HepG2 (cell line): ENCODE results near the gene SHROOM1. TPM values are rescaled to one million over a fixed set of nuclear protein-coding genes. Genes with fewer than 3 reads are reported as not detected.

ENCODE experiments used
- ATAC-seq: fragments of 200-7000 bp; cut with Tn5 transposase; 3 replicates; pipeline ENCODE4 v1.9.1; 2020; ENCODE audit warnings: mild to moderate bottlenecking, moderate library complexity
- BruUV-seq: library from RNA; stranded (reverse); fragments of 400-500 nt; replicated peaks from 2 replicates; lab custom pipeline; 2021; lab: Mats Ljungman, UMichigan
- CTCF ChIA-PET: fragments of 300-600 bp; formaldehyde crosslinking; extraction: SDS; loops from one replicate; lab custom pipeline; 2021; ENCODE audit warnings: low total read pairs, inconsistent platforms, low intra/inter-chr PET ratio; lab: Yijun Ruan, JAX
- POLR2A ChIA-PET: fragments of 350-600 bp; sonication (Branson Sonifier 250); formaldehyde crosslinking; loops from one replicate; lab custom pipeline; 2020; ENCODE audit warnings: antibody characterized with exemption, inconsistent platforms; lab: Yijun Ruan, JAX
- DNase-seq: peaks from one replicate; pipeline ENCODE4 v3.0.0-alpha.2; 2015; ENCODE audit warnings: low spot score
- FAIRE-seq: peaks from 3 replicates; lab custom pipeline; 2011; peaks lifted over from hg19 to GRCh38; lab: Jason Lieb, UNC
- H2AFZ ChIP-seq: one replicate; pipeline ENCODE4 v1.6.1; 2011; ENCODE audit warnings: low read length, inconsistent platforms
- H3K27ac ChIP-seq: fragments of 300-600 bp; 3 replicates; pipeline ENCODE4 v1.8.0; 2011; ENCODE audit warnings: mixed run types, mild to moderate bottlenecking, mixed read lengths, low read length, inconsistent platforms; ENCODE audit not compliant: insufficient read depth; ENCODE audit errors: extremely low read length
- H3K27me3 ChIP-seq, 2 experiments: fragments of 200-600 bp in 1 of 2; 2 replicates in 1 of 2; 3 replicates in 1 of 2; pipeline versions ENCODE4 v1.6.0 to v1.8.0; 2011; ENCODE audit warnings: low read length in 2 of 2, mild to moderate bottlenecking in 2 of 2, moderate library complexity in 2 of 2, inconsistent platforms in 1 of 2; ENCODE audit not compliant: insufficient read depth in 2 of 2, control insufficient read depth in 1 of 2
- H3K36me3 ChIP-seq, 2 experiments: fragments of 200-600 bp in 1 of 2; replicated peaks in 1 of 2; 2 replicates in 1 of 2; 3 replicates in 1 of 2; pipeline versions ENCODE4 v1.5.1 to v1.8.0; 2011; ENCODE audit warnings: low read length in 2 of 2, inconsistent platforms in 1 of 2; ENCODE audit not compliant: insufficient read depth in 2 of 2, control insufficient read depth in 1 of 2
- H3K4me1 ChIP-seq: 2 replicates; pipeline ENCODE4 v1.5.1; 2012; ENCODE audit warnings: low read length, inconsistent platforms; ENCODE audit not compliant: insufficient read depth
- H3K4me2 ChIP-seq: 2 replicates; pipeline ENCODE4 v1.6.0; 2011; ENCODE audit warnings: low read depth, low read length, inconsistent platforms
- H3K4me3 ChIP-seq, 3 experiments: fragments of 200-600 bp in 1 of 3; sonication (generic), shearing (Covaris generic) in 1 of 3; replicated peaks in 1 of 3; 2 replicates each; pipeline ENCODE4 v1.5.1; 2011 to 2016; ENCODE audit warnings: low read length in 3 of 3, inconsistent platforms in 2 of 3, low read depth in 2 of 3, mild to moderate bottlenecking in 2 of 3, control low read depth in 1 of 3, mixed read lengths in 1 of 3; ENCODE audit not compliant: insufficient read depth in 1 of 3
- H3K79me2 ChIP-seq: one replicate; pipeline ENCODE4 v1.6.1; 2011; ENCODE audit warnings: low read length, inconsistent platforms; ENCODE audit not compliant: insufficient read depth
- H3K9ac ChIP-seq: 2 replicates; pipeline ENCODE4 v1.6.0; 2011; ENCODE audit warnings: mild to moderate bottlenecking, low read depth, low read length, inconsistent platforms; ENCODE audit not compliant: insufficient read depth
- H3K9me3 ChIP-seq: 2 replicates; pipeline ENCODE4 v1.5.1; 2012; ENCODE audit warnings: mild to moderate bottlenecking, low read length
- H4K20me1 ChIP-seq: 2 replicates; pipeline ENCODE4 v1.6.0; 2011; ENCODE audit warnings: inconsistent platforms, mild to moderate bottlenecking, low read length, moderate library complexity; ENCODE audit not compliant: insufficient read depth
- ELF1 ChIP-seq: sonication (generic); formaldehyde crosslinking; IDR thresholded peaks from 2 replicates; pipeline ENCODE4 v1.4.0; 2020; ENCODE audit warnings: missing genetic modification reagents
- MAZ ChIP-seq, 2 experiments: sonication (generic) in 1 of 2; formaldehyde crosslinking in 1 of 2; IDR thresholded peaks; 2 replicates each; pipeline versions ENCODE4 v1.5.0 to v1.6.1; 2012 to 2020; ENCODE audit warnings: low read depth in 2 of 2, mild to moderate bottlenecking in 2 of 2, borderline replicate concordance in 1 of 2, improper control_type of control experiment in 1 of 2, low read length in 1 of 2, missing genetic modification reagents in 1 of 2, moderate library complexity in 1 of 2
- SAP130 ChIP-seq: IDR thresholded peaks from 2 replicates; pipeline ENCODE4 v1.6.1; 2016; ENCODE audit warnings: low read depth
- SRY ChIP-seq: sonication (generic); formaldehyde crosslinking; IDR thresholded peaks from 2 replicates; pipeline ENCODE4 v1.8.0; 2022; ENCODE audit warnings: mild to moderate bottlenecking, missing genetic modification reagents
- TIGD3 ChIP-seq: sonication (generic); formaldehyde crosslinking; IDR thresholded peaks from 2 replicates; pipeline ENCODE4 v1.5.1; 2020; ENCODE audit warnings: mild to moderate bottlenecking, missing genetic modification reagents, borderline replicate concordance
- ZBTB34 ChIP-seq: sonication (generic); formaldehyde crosslinking; IDR thresholded peaks from 2 replicates; pipeline ENCODE4 v1.8.0; 2022; ENCODE audit warnings: mild to moderate bottlenecking, missing genetic modification reagents
- ZFP91 ChIP-seq: sonication (generic); formaldehyde crosslinking; IDR thresholded peaks from 2 replicates; pipeline ENCODE4 v1.9.0; 2022; ENCODE audit warnings: missing genetic modification reagents, mild to moderate bottlenecking, borderline replicate concordance
- ZNF101 ChIP-seq: sonication (generic); formaldehyde crosslinking; IDR thresholded peaks from 2 replicates; pipeline ENCODE4 v1.4.0; 2020; ENCODE audit warnings: mild to moderate bottlenecking, low read depth, missing genetic modification reagents, borderline replicate concordance
- ZNF24 ChIP-seq: fragments of 450-650 bp; IDR thresholded peaks from 2 replicates; pipeline ENCODE4 v1.6.1; 2017; ENCODE audit warnings: antibody characterized with exemption, mild to moderate bottlenecking
- ZNF292 ChIP-seq: sonication (generic); formaldehyde crosslinking; IDR thresholded peaks from 2 replicates; pipeline ENCODE4 v1.8.1; 2022; ENCODE audit warnings: mild to moderate bottlenecking, low read depth, missing genetic modification reagents, borderline replicate concordance
- ZNF331 ChIP-seq: sonication (generic); formaldehyde crosslinking; IDR thresholded peaks from 2 replicates; pipeline ENCODE4 v1.4.0; 2020; ENCODE audit warnings: missing genetic modification reagents
- ZNF343 ChIP-seq: sonication (generic); formaldehyde crosslinking; IDR thresholded peaks from 2 replicates; pipeline ENCODE4 v1.4.0; 2020; ENCODE audit warnings: mild to moderate bottlenecking, missing genetic modification reagents
- ZNF367 ChIP-seq: sonication (generic); formaldehyde crosslinking; IDR thresholded peaks from 2 replicates; pipeline ENCODE4 v1.4.0; 2020; ENCODE audit warnings: missing genetic modification reagents, borderline replicate concordance
- ZUFSP ChIP-seq: sonication (generic); formaldehyde crosslinking; IDR thresholded peaks from 2 replicates; pipeline ENCODE4 v1.9.0; 2021; ENCODE audit warnings: missing genetic modification reagents, mild to moderate bottlenecking, borderline replicate concordance
- WGBS: methylation state at CpG from one replicate; pipeline ENCODE4 v1.1.6; 2017; ENCODE audit warnings: low lambda C conversion rate; 5-methylcytosine and 5-hydroxymethylcytosine counted together
- in situ Hi-C: cut with HindIII; loops from 2 replicates; pipeline ENCODE4 v1.10.0; 2017; ENCODE audit warnings: low pct_unique_long_range_greater_than_20kb; ENCODE audit not compliant: extremely low pct_ligation_motif_present
- intact Hi-C: fragments of 100-400 bp; cut with micrococcal nuclease; formaldehyde crosslinking; loops from one replicate; pipeline ENCODE4 v1.10.0; 2022; ENCODE audit not compliant: unreplicated experiment
- polyA plus RNA-seq, 8 experiments: library from polyadenylated mRNA; depleted of rRNA in 3 of 8; stranded (reverse) in 7 of 8; unstranded in 1 of 8; fragments of >200 nt; fragmentation: Illumina TruSeq in 4 of 8; extraction: Trizol in 4 of 8; gene quantifications; 2 replicates each; pipeline versions ENCODE4 v1.2.1 to v1.2.3, GENCODE V29; 2011 to 2016; ENCODE audit warnings: low read depth in 4 of 8, missing spikeins in 1 of 8, mixed read lengths in 1 of 8; ENCODE audit not compliant: insufficient read depth in 1 of 8
- total RNA-seq, 5 experiments: library from RNA; depleted of rRNA; stranded (reverse); fragments of >200 nt; fragmentation: Illumina TruSeq; extraction: Trizol; gene quantifications; 2 replicates each; pipeline ENCODE4 v1.2.3, GENCODE V29; 2016; ENCODE audit warnings: low read depth in 1 of 5
- TF ChIP-seq, protein P1 (sequence below): IDR thresholded peaks from 2 replicates; pipeline ENCODE4 v1.6.1; 2018; ENCODE audit warnings: missing genetic modification reagents, mild to moderate bottlenecking, missing compliant biosample characterization

The SHROOM1 gene
- total and polyA plus RNA-seq, 2 of the 13 experiments (the other 11 are each of a cell fraction or from before 2014, with no cell fraction given), result 18.2 to 25.7 TPM

DNA sequence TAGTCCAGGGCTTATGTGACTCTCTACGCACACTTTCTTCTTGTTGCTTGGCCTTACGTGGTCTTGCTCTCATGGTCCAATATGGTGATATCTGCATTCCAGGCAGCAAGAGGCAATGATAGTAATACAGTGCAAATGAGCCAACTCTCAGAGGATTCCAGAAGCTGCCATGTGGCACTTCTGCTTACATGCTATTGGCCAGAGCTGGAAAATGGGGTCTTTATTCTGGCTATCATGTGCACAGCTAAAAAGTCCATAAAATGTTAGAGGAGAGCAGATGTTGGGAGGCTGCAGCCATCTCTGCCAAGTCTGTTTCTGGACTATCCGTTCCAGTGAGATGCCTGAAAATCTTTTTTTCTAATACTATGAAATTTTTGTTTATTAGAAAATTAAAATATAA is 50.5 kb downstream of the SHROOM1 start:
- Histone ChIP-seq H3K4me3 (no peak overlapping the region), H3K79me2 (peaks cover 15% of the 10 kb centered on the region), H3K9ac (no peak overlapping the region), H2AFZ (no peak overlapping the region), H3K27me3 (no peaks in the 10 kb centered on the region), H3K36me3 (no peaks in the 10 kb centered on the region), H3K27ac (no peak overlapping the region), H3K9me3 (no peaks in the 10 kb centered on the region), H3K4me2 (no peak overlapping the region), H4K20me1 (no peaks in the 10 kb centered on the region), H3K4me1 (peaks cover 22% of the 10 kb centered on the region)
- ChIA-PET POLR2A (no interaction called here), CTCF (no interaction called here)
- in situ Hi-C loops (no loop called here), intact Hi-C loops (no loop called here)
- DNase-seq, result no peak
- no TSS peak for BruUV-seq
- FAIRE-seq, result no peak
- WGBS, result 93% methylated on average over 3 of the region's 3 CpGs
- ATAC-seq, result no peak
- TF ChIP-seq ZNF24 (no peak), MAZ (IDR thresholded peaks at IDR 0.05; ENCODE audit: borderline replicate concordance, low read depth, low read length) (no peak), MAZ (CRISPR knock-in tag; IDR thresholded peaks at IDR 0.05; ENCODE audit: low read depth) (no peak), ZUFSP (CRISPR knock-in tag) (no peak), ZNF292 (CRISPR knock-in tag) (no peak), ELF1 (CRISPR knock-in tag) (no peak), ZNF101 (CRISPR knock-in tag) (no peak), TIGD3 (CRISPR knock-in tag) (no peak), ZNF367 (CRISPR knock-in tag) (no peak), ZBTB34 (CRISPR knock-in tag) (no peak), SAP130 (CRISPR knock-in tag) (no peak), SRY (CRISPR knock-in tag) (no peak), ZNF343 (CRISPR knock-in tag) (no peak), ZFP91 (CRISPR knock-in tag) (no peak), ZNF331 (CRISPR knock-in tag) (no peak)
- TF ChIP-seq, protein P1, sequence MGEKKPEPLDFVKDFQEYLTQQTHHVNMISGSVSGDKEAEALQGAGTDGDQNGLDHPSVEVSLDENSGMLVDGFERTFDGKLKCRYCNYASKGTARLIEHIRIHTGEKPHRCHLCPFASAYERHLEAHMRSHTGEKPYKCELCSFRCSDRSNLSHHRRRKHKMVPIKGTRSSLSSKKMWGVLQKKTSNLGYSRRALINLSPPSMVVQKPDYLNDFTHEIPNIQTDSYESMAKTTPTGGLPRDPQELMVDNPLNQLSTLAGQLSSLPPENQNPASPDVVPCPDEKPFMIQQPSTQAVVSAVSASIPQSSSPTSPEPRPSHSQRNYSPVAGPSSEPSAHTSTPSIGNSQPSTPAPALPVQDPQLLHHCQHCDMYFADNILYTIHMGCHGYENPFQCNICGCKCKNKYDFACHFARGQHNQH (CRISPR knock-in tag), result no peak
